Ishikawa (cell line): Measurements from ENCODE around the gene EPHB1.

ENCODE experiments used
- CEBPB ChIP-seq: IDR thresholded peaks from 2 replicates; pipeline ENCODE4 v1.6.1; 2012
- CREB1 ChIP-seq: IDR thresholded peaks from 2 replicates; pipeline ENCODE4 v1.6.1; 2012; ENCODE audit warnings: low read depth
- EGR1 ChIP-seq: IDR thresholded peaks from 2 replicates; pipeline ENCODE4 v1.6.1; 2012
- EP300 ChIP-seq: IDR thresholded peaks from 2 replicates; pipeline ENCODE4 v1.6.1; 2012; ENCODE audit warnings: borderline replicate concordance
- FOXM1 ChIP-seq: IDR thresholded peaks from 2 replicates; pipeline ENCODE4 v1.6.1; 2012; ENCODE audit warnings: low read depth, borderline replicate concordance
- MAX ChIP-seq: IDR thresholded peaks from 2 replicates; pipeline ENCODE4 v1.6.1; 2012
- NFIC ChIP-seq: IDR thresholded peaks from 2 replicates; pipeline ENCODE4 v1.6.1; 2012
- RAD21 ChIP-seq: IDR thresholded peaks from 2 replicates; pipeline ENCODE4 v1.6.1; 2012; ENCODE audit warnings: low read depth
- REST ChIP-seq: IDR thresholded peaks from 2 replicates; pipeline ENCODE4 v1.6.1; 2012; ENCODE audit warnings: low read depth, mild to moderate bottlenecking
- TAF1 ChIP-seq: IDR thresholded peaks from 2 replicates; pipeline ENCODE4 v1.6.1; 2012; ENCODE audit warnings: low read depth, mild to moderate bottlenecking
- TCF12 ChIP-seq: IDR thresholded peaks from 2 replicates; pipeline ENCODE4 v1.6.1; 2012; ENCODE audit warnings: low read depth
- TEAD4 ChIP-seq: IDR thresholded peaks from 2 replicates; pipeline ENCODE4 v1.6.1; 2012
- USF1 ChIP-seq: IDR thresholded peaks from 2 replicates; pipeline ENCODE4 v1.6.1; 2012
- YY1 ChIP-seq: IDR thresholded peaks from 2 replicates; pipeline ENCODE4 v1.6.1; 2012; ENCODE audit warnings: low read depth
- ZBTB7A ChIP-seq: IDR thresholded peaks from 2 replicates; pipeline ENCODE4 v1.6.1; 2012; ENCODE audit warnings: low read depth

EPHB1 gene

GRCh38 chr3:135169651-135170050 is 374.6 kb downstream of the EPHB1 start:
- TF ChIP-seq RAD21 (no peak), TEAD4 (no peak), EP300 (no peak), TAF1 (no peak), NFIC (no peak), EGR1 (no peak), CREB1 (no peak), YY1 (no peak), CEBPB (no peak), ZBTB7A (no peak), REST (no peak), USF1 (no peak), TCF12 (no peak), MAX (no peak), FOXM1 (no peak)

GRCh38 chr3:135170732-135171131 is 375.7 kb downstream of the EPHB1 start:
- no peak for TF ChIP-seq YY1
- no peak for TF ChIP-seq EGR1
- no peak for TF ChIP-seq USF1
- no peak for TF ChIP-seq REST
- no peak for TF ChIP-seq CREB1
- no peak for TF ChIP-seq FOXM1
- TF ChIP-seq MAX: no peak
- no peak for TF ChIP-seq TAF1
- no peak for TF ChIP-seq ZBTB7A
- TF ChIP-seq TCF12: no peak
- no peak for TF ChIP-seq RAD21
- TF ChIP-seq TEAD4: no peak
- TF ChIP-seq EP300: no peak
- no peak for TF ChIP-seq NFIC
- TF ChIP-seq CEBPB: no peak

GRCh38 chr3:135172191-135172869 is 377.3 kb downstream of the EPHB1 start:
- no peak for TF ChIP-seq RAD21
- no peak for TF ChIP-seq CEBPB
- no peak for TF ChIP-seq EP300

- TF ChIP-seq NFIC (no peak), CREB1 (no peak), TEAD4 (no peak), RAD21 (no peak), MAX (no peak), EP300 (no peak), FOXM1 (no peak)
Observed at GRCh38 chr3:135175728-135176277, 380.7 kb downstream of the EPHB1 start.

GRCh38 chr3:135176881-135177280 is 381.8 kb downstream of the EPHB1 start:
- TF ChIP-seq EP300: no peak

- TF ChIP-seq ZBTB7A (no peak), EGR1 (no peak), FOXM1 (no peak)
Observed at GRCh38 chr3:135178566-135178965, 383.5 kb downstream of the EPHB1 start.

GRCh38 chr3:135181408-135181807 is 386.3 kb downstream of the EPHB1 start:
- TF ChIP-seq NFIC (no peak), TCF12 (no peak), USF1 (no peak), RAD21 (no peak), EP300 (no peak), MAX (no peak), TEAD4 (no peak), CEBPB (no peak), REST (no peak), YY1 (no peak), ZBTB7A (no peak), CREB1 (no peak), TAF1 (no peak), FOXM1 (no peak), EGR1 (no peak)
